ENCODE data around the gene TOX3. TPM values are rescaled to one million over a fixed set of nuclear protein-coding genes. Genes with fewer than 3 reads are reported as not detected.

The TOX3 gene
- polyA plus RNA-seq, 1 of the 3 experiments (the other 2 are of a cell fraction) = not detected

GRCh38 chr16:52453644-52454043, 93.3 kb downstream of the TOX3 start (continued):
- no peak for TF ChIP-seq PBX3 (IDR thresholded peaks at IDR 0.05)

- DNase-seq = no peak
- Histone ChIP-seq H3K4me2 (no peak overlapping the region), H2AFZ (ENCODE audit: low read depth) (no peak overlapping the region), H4K20me1 (ENCODE audit: insufficient read depth) (no peaks in the 10 kb centered on the region), H3K36me3 (replicated peaks in 1 of 2; ENCODE audit: control insufficient read depth in 1 of 2, insufficient read depth in 2 of 2, low read length in 1 of 2) (no peaks in the 10 kb centered on the region), H3F3A (replicated peaks; ENCODE audit: insufficient read depth) (no peaks in the 10 kb centered on the region), H3K4me1 (ENCODE audit: control insufficient read depth in 1 of 2, insufficient read depth in 2 of 2, low read depth in 1 of 2, low read length in 1 of 2) (no peaks in the 10 kb centered on the region), H3K9me3 (no peaks in the 10 kb centered on the region), H3K27ac (ENCODE audit: low read depth in 2 of 2, low read length in 1 of 2) (no peak overlapping the region), H3K27me3 (ENCODE audit: insufficient read depth) (no peaks in the 10 kb centered on the region), H3K9ac (no peak overlapping the region), H3K4me3 (ENCODE audit: low read depth in 2 of 2, low read length in 1 of 2) (no peak overlapping the region), H3K79me2 (ENCODE audit: insufficient read depth) (no peaks in the 10 kb centered on the region), H3K9me2 (no peaks in the 10 kb centered on the region)
- TF ChIP-seq MXI1 (IDR thresholded peaks at IDR 0.05; ENCODE audit: low read depth, low read length) (no peak), RAD21 (IDR thresholded peaks at IDR 0.05; ENCODE audit: low read length) (no peak), USF1 (IDR thresholded peaks at IDR 0.05; ENCODE audit: borderline replicate concordance, low read depth) (no peak), ELF1 (IDR thresholded peaks at IDR 0.05) (no peak), GABPA (IDR thresholded peaks at IDR 0.05; ENCODE audit: low read depth) (no peak)
- WGBS (ENCODE audit: low lambda C conversion rate) = 21% methylated on average over 5 of the region's 5 CpGs
- ChIA-PET CTCF (no interaction called here), POLR2A (no interaction called here)
Measured at GRCh38 chr16:52451971-52452421, 94.9 kb downstream of the TOX3 start.

- Histone ChIP-seq H3K9ac (no peak overlapping the region), H3K9me3 (no peaks in the 10 kb centered on the region), H2AFZ (ENCODE audit: low read depth) (no peak overlapping the region), H3K79me2 (ENCODE audit: insufficient read depth) (no peaks in the 10 kb centered on the region), H3K27ac (ENCODE audit: low read depth in 2 of 2, low read length in 1 of 2) (no peak overlapping the region), H3K4me2 (no peak overlapping the region), H3K27me3 (ENCODE audit: insufficient read depth) (no peaks in the 10 kb centered on the region), H3K9me2 (no peaks in the 10 kb centered on the region), H3K4me3 (ENCODE audit: low read depth in 2 of 2, low read length in 1 of 2) (no peak overlapping the region), H3K36me3 (replicated peaks in 1 of 2; ENCODE audit: control insufficient read depth in 1 of 2, insufficient read depth in 2 of 2, low read length in 1 of 2) (no peaks in the 10 kb centered on the region), H4K20me1 (ENCODE audit: insufficient read depth) (no peaks in the 10 kb centered on the region), H3K4me1 (ENCODE audit: control insufficient read depth in 1 of 2, insufficient read depth in 2 of 2, low read depth in 1 of 2, low read length in 1 of 2) (no peaks in the 10 kb centered on the region), H3F3A (replicated peaks; ENCODE audit: insufficient read depth) (no peaks in the 10 kb centered on the region)
- TF ChIP-seq SIN3A (IDR thresholded peaks at IDR 0.05; ENCODE audit: borderline replicate concordance, low read depth, low read length) = no peak
- DNase-seq = no peak
- CTCF ChIA-PET = no interaction called here
- POLR2A ChIA-PET = no interaction called here
- WGBS (ENCODE audit: low lambda C conversion rate) = 27% methylated on average over 6 of the region's 6 CpGs
Measured at GRCh38 chr16:52450916-52451315, 96.0 kb downstream of the TOX3 start.

GRCh38 chr16:52450241-52450640, 96.7 kb downstream of the TOX3 start:
- CTCF ChIA-PET = no interaction called here
- no peak for DNase-seq
- Histone ChIP-seq H3K27me3 (ENCODE audit: insufficient read depth) (no peaks in the 10 kb centered on the region), H3K9me3 (no peaks in the 10 kb centered on the region), H3K79me2 (ENCODE audit: insufficient read depth) (no peaks in the 10 kb centered on the region), H3F3A (replicated peaks; ENCODE audit: insufficient read depth) (no peaks in the 10 kb centered on the region), H3K27ac (ENCODE audit: low read depth in 2 of 2, low read length in 1 of 2) (no peak overlapping the region), H3K9me2 (no peaks in the 10 kb centered on the region), H3K36me3 (replicated peaks in 1 of 2; ENCODE audit: control insufficient read depth in 1 of 2, insufficient read depth in 2 of 2, low read length in 1 of 2) (no peaks in the 10 kb centered on the region), H2AFZ (ENCODE audit: low read depth) (no peak overlapping the region), H3K4me3 (ENCODE audit: low read depth in 2 of 2, low read length in 1 of 2) (no peak overlapping the region), H3K4me1 (ENCODE audit: control insufficient read depth in 1 of 2, insufficient read depth in 2 of 2, low read depth in 1 of 2, low read length in 1 of 2) (no peaks in the 10 kb centered on the region), H3K4me2 (no peak overlapping the region), H3K9ac (no peak overlapping the region), H4K20me1 (ENCODE audit: insufficient read depth) (no peaks in the 10 kb centered on the region)
- 48% methylated on average over 7 of the region's 7 CpGs for WGBS (ENCODE audit: low lambda C conversion rate)
- POLR2A ChIA-PET = no interaction called here
- TF ChIP-seq PBX3 (IDR thresholded peaks at IDR 0.05) (no peak), SMC3 (IDR thresholded peaks at IDR 0.05; ENCODE audit: low read depth, low read length) (no peak), MXI1 (IDR thresholded peaks at IDR 0.05; ENCODE audit: low read depth, low read length) (no peak), RAD21 (IDR thresholded peaks at IDR 0.05; ENCODE audit: low read length) (no peak), IRF3 (IDR thresholded peaks at IDR 0.05; ENCODE audit: low read depth, low read length) (no peak), FOXJ3 (CRISPR knock-in tag; IDR thresholded peaks at IDR 0.05) (no peak), ELF1 (IDR thresholded peaks at IDR 0.05) (no peak), NRF1 (IDR thresholded peaks at IDR 0.05; ENCODE audit: low read depth, low read length) (no peak), YY1 (IDR thresholded peaks at IDR 0.05; ENCODE audit: low read depth) (no peak), EZH2phosphoT487 (IDR thresholded peaks at IDR 0.05; ENCODE audit: borderline replicate concordance, low read depth) (no peak), MAX (IDR thresholded peaks at IDR 0.05; ENCODE audit: low read depth) (no peak), USF2 (IDR thresholded peaks at IDR 0.05; ENCODE audit: borderline replicate concordance, low read depth, low read length) (no peak), FOXM1 (IDR thresholded peaks at IDR 0.05; ENCODE audit: low read depth) (no peak)
